Heart left ventricle (tissue), 16 donors: ENCODE data around the gene SKP1. TPM values are rescaled to one million over a fixed set of nuclear protein-coding genes. Genes with fewer than 3 reads are reported as not detected.
A peak's percentile ranks its signal among the peaks of the same experiment; 100 is the strongest.

Experiments used
- ATAC-seq, 4 donors: fragments of 200-7000 bp; cut with Tn5 transposase; one replicate each; pipeline ENCODE4 v1.9.1; 2020 to 2022; ENCODE audit warnings: moderate library complexity in 4 of 4, mild to moderate bottlenecking in 3 of 4, moderate number of reproducible peaks in 1 of 4
- DNase-seq, 5 donors: peaks; one replicate each; pipeline ENCODE4 v3.0.0-alpha.2; 2020
- H3K27ac ChIP-seq, 12 donors: fragments of 200-600 bp; sonication (generic) in 4 of 12; one replicate each; pipeline versions ENCODE4 v1.5.0 to v1.8.0; 2016 to 2022; ENCODE audit warnings: mild to moderate bottlenecking in 2 of 12
- H3K27me3 ChIP-seq, 9 donors: fragments of 200-600 bp; sonication (generic) in 2 of 9; one replicate each; pipeline versions ENCODE4 v1.5.1 to v1.8.0; 2016 to 2022; ENCODE audit warnings: mild to moderate bottlenecking in 3 of 9
- H3K36me3 ChIP-seq, 9 donors: fragments of 200-600 bp; sonication (generic) in 2 of 9; one replicate each; pipeline versions ENCODE4 v1.5.0 to v1.8.0; 2018 to 2022; ENCODE audit warnings: mild to moderate bottlenecking in 2 of 9
- H3K4me1 ChIP-seq, 12 donors: fragments of 200-600 bp; sonication (generic) in 4 of 12; one replicate each; pipeline versions ENCODE4 v1.5.0 to v1.8.0; 2016 to 2022; ENCODE audit warnings: mild to moderate bottlenecking in 3 of 12
- H3K4me3 ChIP-seq, 12 donors: fragments of 200-600 bp; sonication (generic) in 4 of 12; one replicate each; pipeline versions ENCODE4 v1.5.0 to v1.8.0; 2017 to 2022; ENCODE audit warnings: mild to moderate bottlenecking in 9 of 12, moderate library complexity in 4 of 12
- H3K9me3 ChIP-seq, 12 donors: fragments of 200-600 bp; sonication (generic) in 4 of 12; one replicate each; pipeline versions ENCODE4 v1.5.0 to v1.8.0; 2016 to 2022; ENCODE audit warnings: mild to moderate bottlenecking in 1 of 12
- CTCF ChIP-seq, 12 donors: fragments of 200-600 bp; sonication (generic) in 4 of 12; IDR thresholded peaks; one replicate each; pipeline versions ENCODE4 v1.5.0 to v1.8.0; 2018 to 2022; ENCODE audit warnings: antibody characterized with exemption in 12 of 12, mild to moderate bottlenecking in 5 of 12
- POLR2A ChIP-seq, 2 donors: fragments of 450-650 bp; IDR thresholded peaks; one replicate each; pipeline ENCODE4 v1.6.1; 2017; ENCODE audit warnings: antibody characterized with exemption in 2 of 2, mild to moderate bottlenecking in 2 of 2, moderate library complexity in 2 of 2
- WGBS, 4 donors: extraction: QIAGEN DNeasy Blood & Tissue Kit in 2 of 4; methylation state at CpG; one replicate each; pipeline versions ENCODE4 v1.1.5 to v1.1.7; 2013 to 2018; 5-methylcytosine and 5-hydroxymethylcytosine counted together
- intact Hi-C, 10 donors: fragments of 100-400 bp; cut with DNase I; formaldehyde crosslinking; loops; one replicate each; pipeline versions ENCODE4 v1.11.1 to v1.14.2; 2022
- polyA plus RNA-seq, 2 donors: library from polyadenylated mRNA; stranded (reverse); fragments of 200-250 nt; gene quantifications; one replicate each; pipeline ENCODE4 v1.2.3, GENCODE V29; 2013
- total RNA-seq, 9 donors: library from RNA; depleted of rRNA in 2 of 9; stranded (reverse); fragments of >200 nt in 2 of 9; fragmentation: NEBNext Ultra II Directional in 3 of 9; extraction: Animal tissue kit (Norgen Biotek cat#: 25700) in 3 of 9; gene quantifications; one replicate each; pipeline versions ENCODE4 v1.1.0 to v1.2.4, GENCODE V29; 2016 to 2023
- donor health status: ischemic (EF 13 %, LVEDD 7.1; RV severe dilation, severe dysfunction).
- donor health status: healthy with polysubstance abuse.
- donor health status: DM: no; HTN: yes; CAD: no.
- donor health status: DM: no; HTN: no; CAD: no.
- donor health status: ischemic (EF 25% LVEDD 6.9; RV normal size, moderate dysfunction).
- donor health status: ischemic (EF 25% LVEDD 5.7; RV mildly dilated, moderate dysfunction).
- donor health status: healthy.
- donor health status: DM: yes; HTN: yes; CAD: no.
- donor health status: ischemic (EF 35%, LVEDD 5.7; RV mildly dilated, moderate dysfunction).
- donor health status: nonischemic (EF 11% LVEDD 7.7; RV severe dilation, severe dysfunction).
- donor health status: DM: yes; HTN: yes; CAD: no.
- donor health status: PGD.
- donor health status: ischemic (EF 29% LVEDD 5.4; RV normal size, mild dysfunction).
- donor health status: nonischemic (EF 23%, LVEDD 6.1; RV moderate dilation, normal function).

Gene SKP1
- total and polyA plus RNA-seq, 11 donors, result 175 to 1,085 (median 459) TPM

GRCh38 chr5:134138416-134139376 is 38.1 kb downstream of the SKP1 start:
- intact Hi-C loops, result loop anchor here in 2 of 10 donors (1.0 to 2.0 kb wide), 2 partner anchors 38 to 95 kb away; no protein-coding TSS in a partner anchor

GRCh38 chr5:134136771-134137170 is 40.0 kb downstream of the SKP1 start:
- no peak overlapping the region for H3K4me3 ChIP-seq
- DNase-seq (peak in 3 of 5 donors; percentile 2 to 14 (median 12)), ATAC-seq (no peak)
- intact Hi-C loops, result loop anchor here in 1 of 10 donors (2.0 kb wide), 1 partner anchor 98 kb away; no protein-coding TSS in a partner anchor
- no peaks in the 10 kb centered on the region for H3K27me3 ChIP-seq
- no peaks in the 10 kb centered on the region for H3K9me3 ChIP-seq
- H3K27ac ChIP-seq, result no peak overlapping the region
- TF ChIP-seq POLR2A (IDR thresholded peaks at IDR 0.05), result no peak
- TF ChIP-seq CTCF (IDR thresholded peaks at IDR 0.05), result no peak
- peaks cover 0 to 70% (median 20%) of the 10 kb centered on the region in 12 donors for H3K4me1 ChIP-seq
- 69 to 85% (median 78%) methylated on average over 4 to 7 of the region's 7 CpGs for WGBS, 4 donors
- H3K36me3 ChIP-seq, result peaks cover 0 to 70% (median 25%) of the 10 kb centered on the region in 9 donors

More at GRCh38 chr5:134138416-134139376, 38.1 kb downstream of the SKP1 start:
- H3K9me3 ChIP-seq, result no peaks in the 10 kb centered on the region
- DNase-seq (peak in 2 of 5 donors; percentile 4 to 9), ATAC-seq (no peak)
- peaks cover 0 to 84% (median 38%) of the 10 kb centered on the region in 9 donors for H3K36me3 ChIP-seq
- H3K27ac ChIP-seq, result peak overlapping the region in 3 of 12 donors; percentile 8 to 41 (median 12)
- H3K4me3 ChIP-seq, result no peak overlapping the region
- H3K4me1 ChIP-seq, result peaks cover 0 to 54% (median 20%) of the 10 kb centered on the region in 12 donors
- TF ChIP-seq CTCF (IDR thresholded peaks at IDR 0.05), result no peak
- TF ChIP-seq POLR2A (IDR thresholded peaks at IDR 0.05), result no peak
- H3K27me3 ChIP-seq, result no peaks in the 10 kb centered on the region
- WGBS, 4 donors, result 92 to 96% (median 94%) methylated on average over 3 of the region's 3 CpGs

GRCh38 chr5:134136221-134136631 is 40.5 kb downstream of the SKP1 start:
- Histone ChIP-seq H3K27me3 (no peaks in the 10 kb centered on the region), H3K4me1 (peaks cover 0 to 75% (median 20%) of the 10 kb centered on the region in 12 donors), H3K27ac (peak overlapping the region in 1 of 12 donors; percentile 32), H3K9me3 (no peaks in the 10 kb centered on the region), H3K4me3 (no peak overlapping the region), H3K36me3 (peaks cover 0 to 70% (median 28%) of the 10 kb centered on the region in 9 donors)
- intact Hi-C loops, result loop anchor here in 1 of 10 donors (2.0 kb wide), 1 partner anchor 97 kb away; no protein-coding TSS in a partner anchor
- 66 to 100% (median 77%) methylated on average over 1 to 2 of the region's 2 CpGs for WGBS, 4 donors
- ATAC-seq (no peak), DNase-seq (peak in 1 of 5 donors; percentile 7)
- TF ChIP-seq CTCF (IDR thresholded peaks at IDR 0.05) (no peak), POLR2A (IDR thresholded peaks at IDR 0.05) (no peak)
